ENCODE results near the gene IL36B.

DNA sequence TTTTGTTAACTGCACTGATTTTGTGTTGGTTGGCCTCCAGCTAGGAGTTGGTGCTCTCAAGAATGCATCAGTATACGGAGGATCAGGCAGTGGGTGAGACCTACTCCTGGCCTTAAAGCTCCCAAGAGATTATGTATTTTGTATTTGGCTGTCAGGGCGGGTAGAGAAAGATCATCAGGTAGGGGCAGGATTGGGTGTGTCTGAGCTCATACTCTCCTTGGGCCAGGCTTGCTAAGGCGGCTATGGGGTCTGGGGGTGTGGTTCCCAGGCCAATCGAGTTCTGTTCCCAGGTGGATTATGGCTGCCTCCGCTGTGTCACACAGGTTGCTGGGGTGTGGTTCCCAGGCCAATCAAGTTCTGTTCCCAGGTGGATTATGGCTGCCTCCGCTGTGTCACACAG lies 45.9 kb upstream of the IL36B start:
- TF ChIP-seq EZH2 (IDR thresholded peaks at IDR 0.05; ENCODE audit: borderline replicate concordance, low read length) (no peak), CTCF (conservative IDR thresholded peaks at IDR 0.05 in 1 of 2, IDR thresholded peaks at IDR 0.05 in 1 of 2; ENCODE audit: extremely low read depth in 1 of 2, insufficient read depth in 1 of 2, low read depth in 1 of 2, low read length in 2 of 2) (no peak)
